Aorta (tissue), 5 donors: ENCODE data around the gene ERBB4. TPM values are rescaled to one million over a fixed set of nuclear protein-coding genes. Genes with fewer than 3 reads are reported as not detected.

Experiments used
- ATAC-seq: fragments of 200-7000 bp; cut with Tn5 transposase; one replicate; pipeline ENCODE4 v1.9.1; 2022; ENCODE audit warnings: moderate library complexity; ENCODE audit not compliant: low FRiP score
- DNase-seq, 2 donors: peaks; one replicate each; pipeline ENCODE4 v3.0.0-alpha.2; 2020
- H3K27ac ChIP-seq, 2 donors: one replicate each; pipeline ENCODE4 v1.5.1; 2013; ENCODE audit warnings: low read length in 2 of 2, mild to moderate bottlenecking in 2 of 2, moderate library complexity in 2 of 2, control low read depth in 1 of 2, inconsistent platforms in 1 of 2, low read depth in 1 of 2
- H3K27me3 ChIP-seq, 2 donors: one replicate each; pipeline ENCODE4 v1.6.1; 2013; ENCODE audit warnings: control low read depth in 1 of 2, low read length in 1 of 2, mild to moderate bottlenecking in 1 of 2, moderate library complexity in 1 of 2; ENCODE audit not compliant: insufficient read depth in 2 of 2, control insufficient read depth in 1 of 2
- H3K36me3 ChIP-seq, 2 donors: one replicate each; pipeline ENCODE4 v1.6.1; 2013; ENCODE audit warnings: control low read depth in 1 of 2, low read length in 1 of 2, mild to moderate bottlenecking in 1 of 2; ENCODE audit not compliant: insufficient read depth in 2 of 2, control insufficient read depth in 1 of 2
- H3K4me1 ChIP-seq, 2 donors: one replicate each; pipeline ENCODE4 v1.6.1; 2013; ENCODE audit warnings: low read length in 2 of 2, control low read depth in 1 of 2, mild to moderate bottlenecking in 1 of 2, moderate library complexity in 1 of 2; ENCODE audit not compliant: insufficient read depth in 2 of 2, control insufficient read depth in 1 of 2
- H3K4me3 ChIP-seq, 2 donors: one replicate each; pipeline ENCODE4 v1.5.1; 2013; ENCODE audit warnings: low read length in 2 of 2, control low read depth in 1 of 2, mild to moderate bottlenecking in 1 of 2
- H3K9me3 ChIP-seq: one replicate; pipeline ENCODE4 v1.6.1; 2013; ENCODE audit warnings: mild to moderate bottlenecking, low read length; ENCODE audit not compliant: control insufficient read depth
- WGBS, 2 donors: extraction: QIAGEN DNeasy Blood & Tissue Kit; methylation state at CpG; one replicate each; pipeline ENCODE4 v1.1.7; 2013; 5-methylcytosine and 5-hydroxymethylcytosine counted together
- intact Hi-C, 2 donors: fragments of 100-400 bp; cut with DNase I; formaldehyde crosslinking; loops; one replicate each; pipeline versions ENCODE4 v1.14.2 to v1.15.0; 2022
- polyA plus RNA-seq, 2 donors: library from polyadenylated mRNA; stranded (reverse); fragments of 200-250 nt; gene quantifications; one replicate each; pipeline ENCODE4 v1.2.3, GENCODE V29; 2013
- total RNA-seq, 2 donors: library from RNA; stranded (reverse); fragmentation: NEBNext Ultra II Directional; extraction: Animal tissue kit (Norgen Biotek cat#: 25700); gene quantifications; one replicate each; pipeline ENCODE4 v1.2.1, GENCODE V29; 2021
- donor health status: healthy with polysubstance abuse.
- donor health status: Bipolar disorder and iron deficiency.
- donor health status: DM: no; HTN: no; CAD: no.
- donor health status: DM: no; HTN: no; CAD: no.
- donor health status: DM: yes; HTN: yes; CAD: no.

Gene ERBB4
- total and polyA plus RNA-seq, 4 donors, result 1.3 to 42.0 (median 15.0) TPM

DNA sequence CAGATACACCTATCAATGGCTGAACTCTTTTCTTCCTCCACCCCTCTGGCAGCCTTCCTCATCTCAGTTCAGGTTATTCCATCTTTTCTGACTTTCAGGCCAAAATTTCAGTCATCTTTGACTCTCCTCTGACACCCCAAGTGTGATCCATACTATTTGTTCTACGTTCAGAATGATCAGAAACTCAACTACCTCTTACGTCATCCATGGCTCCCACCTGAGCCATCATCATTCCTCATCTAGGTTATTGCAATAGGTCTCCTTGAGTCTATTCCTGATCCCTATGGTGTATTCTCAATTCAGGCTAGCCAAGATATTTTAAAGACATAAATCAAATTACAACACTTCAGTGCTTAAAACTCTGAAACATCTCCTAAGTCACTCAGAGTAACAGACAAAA, 589.7 kb downstream of the ERBB4 start:
- 96 to 97% methylated on average over 2 of the region's 2 CpGs for WGBS, 2 donors
- no peak overlapping the region for H3K4me3 ChIP-seq
- no peaks in the 10 kb centered on the region for H3K36me3 ChIP-seq
- no peak for ATAC-seq
- H3K9me3 ChIP-seq, result no peaks in the 10 kb centered on the region
- H3K4me1 ChIP-seq, result no peaks in the 10 kb centered on the region
- H3K27ac ChIP-seq, result no peak overlapping the region
- intact Hi-C loops, result no loop called here
- DNase-seq, result no peak
- no peaks in the 10 kb centered on the region for H3K27me3 ChIP-seq

DNA sequence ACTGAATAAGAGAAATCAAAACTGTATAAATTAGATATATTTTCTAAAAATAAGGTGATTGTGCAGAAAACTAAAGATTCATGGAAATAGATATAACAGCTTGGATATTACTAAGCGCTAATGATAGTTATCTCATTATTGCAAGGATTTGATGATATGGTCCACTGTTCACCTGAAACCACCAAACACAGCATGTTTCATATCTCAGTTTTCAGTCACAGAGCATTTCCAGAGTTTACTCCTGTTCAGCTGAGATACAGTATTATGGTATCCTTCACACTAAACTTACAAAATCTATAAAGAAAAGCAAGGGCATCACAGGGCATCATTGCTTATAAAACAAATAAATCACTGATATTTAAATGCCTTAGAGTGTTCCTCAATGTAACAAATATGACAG, 591.6 kb downstream of the ERBB4 start:
- intact Hi-C loops, result no loop called here
- WGBS, 2 donors, result 0% methylated on average over 1 of the region's 1 CpG
- ATAC-seq, result no peak

GRCh38 chr2:211944572-211944971, 594.0 kb downstream of the ERBB4 start:
- Histone ChIP-seq H3K27me3 (no peaks in the 10 kb centered on the region), H3K9me3 (no peaks in the 10 kb centered on the region), H3K4me3 (no peak overlapping the region), H3K4me1 (no peaks in the 10 kb centered on the region), H3K27ac (no peak overlapping the region), H3K36me3 (no peaks in the 10 kb centered on the region)
- ATAC-seq (no peak), DNase-seq (no peak)
- 95 to 97% methylated on average over 1 of the region's 1 CpG for WGBS, 2 donors
- intact Hi-C loops, result no loop called here

More for the DNA sequence above, 591.6 kb downstream of the ERBB4 start:
- no peak overlapping the region for H3K4me3 ChIP-seq
- no peaks in the 10 kb centered on the region for H3K9me3 ChIP-seq
- no peak for DNase-seq
- no peaks in the 10 kb centered on the region for H3K4me1 ChIP-seq
- H3K27ac ChIP-seq, result no peak overlapping the region
- H3K27me3 ChIP-seq, result no peaks in the 10 kb centered on the region
- no peaks in the 10 kb centered on the region for H3K36me3 ChIP-seq

- Histone ChIP-seq H3K4me1 (no peaks in the 10 kb centered on the region), H3K4me3 (no peak overlapping the region), H3K27me3 (no peaks in the 10 kb centered on the region), H3K27ac (no peak overlapping the region), H3K36me3 (no peaks in the 10 kb centered on the region), H3K9me3 (no peaks in the 10 kb centered on the region)
- 94 to 95% methylated on average over 2 of the region's 2 CpGs for WGBS, 2 donors
- ATAC-seq (no peak), DNase-seq (no peak)
- intact Hi-C loops, result no loop called here
Measured at GRCh38 chr2:211942153-211942552, 596.4 kb downstream of the ERBB4 start.

GRCh38 chr2:211941216-211941747, 597.3 kb downstream of the ERBB4 start:
- DNase-seq (no peak), ATAC-seq (no peak)
- WGBS, 2 donors, result 93% methylated on average over 1 of the region's 1 CpG
- intact Hi-C loops, result no loop called here
- Histone ChIP-seq H3K4me3 (no peak overlapping the region), H3K9me3 (no peaks in the 10 kb centered on the region), H3K27ac (no peak overlapping the region), H3K4me1 (no peaks in the 10 kb centered on the region), H3K36me3 (no peaks in the 10 kb centered on the region), H3K27me3 (no peaks in the 10 kb centered on the region)

DNA sequence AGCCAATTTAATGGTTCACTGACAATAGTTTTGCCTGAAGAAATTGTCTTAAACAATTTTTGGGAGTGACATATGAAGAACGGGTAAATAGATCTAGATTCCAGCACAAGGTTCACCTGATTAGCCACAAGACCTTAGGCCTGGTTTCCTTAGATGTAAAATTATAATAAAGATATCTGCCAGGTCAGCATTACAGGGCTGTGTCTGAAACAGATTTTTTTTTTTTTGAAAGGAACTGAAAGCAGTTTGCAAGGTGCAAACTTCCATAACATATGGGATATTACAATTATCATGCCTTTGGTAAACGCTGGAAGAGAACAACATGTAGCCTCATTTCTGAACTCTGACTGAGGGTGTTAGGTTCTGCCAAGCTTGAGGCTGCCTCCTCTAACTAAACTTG, 599.4 kb downstream of the ERBB4 start:
- no peak for DNase-seq
- intact Hi-C loops, result no loop called here
- Histone ChIP-seq H3K36me3 (no peaks in the 10 kb centered on the region), H3K27me3 (no peaks in the 10 kb centered on the region), H3K9me3 (no peaks in the 10 kb centered on the region), H3K4me3 (no peak overlapping the region), H3K27ac (no peak overlapping the region), H3K4me1 (no peaks in the 10 kb centered on the region)
- ATAC-seq, result no peak
- WGBS, 2 donors, result 89 to 91% methylated on average over 2 of the region's 2 CpGs

- Histone ChIP-seq H3K27me3 (no peaks in the 10 kb centered on the region), H3K4me1 (no peaks in the 10 kb centered on the region), H3K36me3 (no peaks in the 10 kb centered on the region), H3K9me3 (no peaks in the 10 kb centered on the region), H3K27ac (no peak overlapping the region), H3K4me3 (no peak overlapping the region)
- no peak for DNase-seq
- intact Hi-C loops, result no loop called here
- no peak for ATAC-seq
- 88 to 93% methylated on average over 1 of the region's 1 CpG for WGBS, 2 donors
Measured at GRCh38 chr2:211934811-211935210, 603.8 kb downstream of the ERBB4 start.

DNA sequence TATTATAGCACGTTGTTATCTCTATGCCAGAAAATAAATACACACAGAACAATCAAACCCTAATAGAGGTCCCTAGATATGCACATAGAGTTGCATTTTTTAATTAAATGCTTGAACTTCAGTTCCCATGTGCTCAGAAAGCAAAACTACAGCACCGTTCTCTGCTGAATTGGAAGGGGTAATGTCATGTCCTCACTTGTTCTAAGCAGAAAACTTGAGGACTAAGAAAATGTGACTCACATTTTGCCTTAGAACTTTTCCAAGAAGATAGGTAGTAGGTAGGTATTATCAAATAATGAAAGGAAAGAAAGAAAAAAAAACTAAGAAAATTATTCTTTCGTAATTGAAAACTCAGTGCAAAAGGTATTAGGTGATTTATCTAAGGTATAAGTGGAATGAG, 607.3 kb downstream of the ERBB4 start:
- intact Hi-C loops, result no loop called here
- H3K4me3 ChIP-seq, result no peak overlapping the region
- H3K36me3 ChIP-seq, result no peaks in the 10 kb centered on the region
- DNase-seq, result no peak
- no peaks in the 10 kb centered on the region for H3K4me1 ChIP-seq
- H3K27me3 ChIP-seq, result no peaks in the 10 kb centered on the region
- H3K9me3 ChIP-seq, result no peaks in the 10 kb centered on the region
- no peak overlapping the region for H3K27ac ChIP-seq
- no peak for ATAC-seq
- WGBS, 2 donors, result 4% methylated on average over 3 of the region's 3 CpGs

DNA sequence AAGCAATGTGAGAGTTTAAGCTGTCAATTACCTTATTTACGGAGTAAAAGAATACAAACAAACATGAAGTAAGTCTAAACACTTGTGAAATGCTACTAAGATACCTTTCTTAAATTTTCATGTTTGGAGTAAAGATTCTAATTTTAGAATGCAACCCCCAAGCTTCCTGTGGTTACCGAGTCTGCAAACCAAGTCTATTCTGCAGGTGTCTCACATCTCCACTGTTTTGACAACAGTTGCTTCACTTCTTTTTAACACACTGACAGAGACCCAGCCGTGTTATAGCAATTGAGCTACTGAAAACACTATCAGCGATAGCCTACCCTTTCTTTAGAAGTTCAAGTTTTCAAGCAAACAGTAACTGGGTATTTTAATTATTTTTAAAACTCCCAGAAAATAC, 608.3 kb downstream of the ERBB4 start:
- Histone ChIP-seq H3K27ac (no peak overlapping the region), H3K4me3 (no peak overlapping the region), H3K27me3 (no peaks in the 10 kb centered on the region), H3K36me3 (no peaks in the 10 kb centered on the region), H3K4me1 (no peaks in the 10 kb centered on the region), H3K9me3 (no peaks in the 10 kb centered on the region)
- no peak for ATAC-seq
- no peak for DNase-seq
- intact Hi-C loops, result no loop called here
- 77 to 78% methylated on average over 4 of the region's 4 CpGs for WGBS, 2 donors
